HUES48 (cell line): ENCODE data around the gene SCCPDH.
"Not testable (repeated sequence)": the region's sequence is repeated elsewhere in the genome, so short reads cannot be mapped to it uniquely, and the experiment has no call there.

ENCODE experiments used
- H3K27ac ChIP-seq: one replicate; pipeline ENCODE4 v1.7.0; 2013; ENCODE audit warnings: low read depth, low read length, inconsistent platforms
- H3K27me3 ChIP-seq: 2 replicates; pipeline ENCODE4 v1.6.1; 2013; ENCODE audit warnings: mild to moderate bottlenecking, low read length; ENCODE audit not compliant: control insufficient read depth, insufficient read depth
- H3K36me3 ChIP-seq: 2 replicates; pipeline ENCODE4 v1.6.1; 2013; ENCODE audit warnings: low read length; ENCODE audit not compliant: control insufficient read depth, insufficient read depth
- H3K4me1 ChIP-seq: 2 replicates; pipeline ENCODE4 v1.6.1; 2013; ENCODE audit warnings: mild to moderate bottlenecking, low read length; ENCODE audit not compliant: control insufficient read depth, insufficient read depth
- H3K4me3 ChIP-seq: 2 replicates; pipeline ENCODE4 v1.5.1; 2013; ENCODE audit warnings: mild to moderate bottlenecking, low read depth, low read length
- H3K9ac ChIP-seq: 2 replicates; pipeline ENCODE4 v1.6.1; 2013; ENCODE audit warnings: mild to moderate bottlenecking, low read depth, low read length, moderate library complexity
- H3K9me3 ChIP-seq: 2 replicates; pipeline ENCODE4 v1.6.1; 2013; ENCODE audit warnings: low read length; ENCODE audit not compliant: control insufficient read depth, insufficient read depth

SCCPDH gene

GRCh38 chr1:246708166-246708565 is 16.0 kb upstream of the SCCPDH start:
- no peak overlapping the region for H3K4me3 ChIP-seq
- H3K4me1 ChIP-seq, result no peaks in the 10 kb centered on the region
- no peaks in the 10 kb centered on the region for H3K27me3 ChIP-seq
- no peak overlapping the region for H3K9ac ChIP-seq
- H3K36me3 ChIP-seq, result no peaks in the 10 kb centered on the region
- no peaks in the 10 kb centered on the region; the same call in 1 of the 2 replicates for H3K9me3 ChIP-seq
- H3K27ac ChIP-seq, result no peak overlapping the region

DNA sequence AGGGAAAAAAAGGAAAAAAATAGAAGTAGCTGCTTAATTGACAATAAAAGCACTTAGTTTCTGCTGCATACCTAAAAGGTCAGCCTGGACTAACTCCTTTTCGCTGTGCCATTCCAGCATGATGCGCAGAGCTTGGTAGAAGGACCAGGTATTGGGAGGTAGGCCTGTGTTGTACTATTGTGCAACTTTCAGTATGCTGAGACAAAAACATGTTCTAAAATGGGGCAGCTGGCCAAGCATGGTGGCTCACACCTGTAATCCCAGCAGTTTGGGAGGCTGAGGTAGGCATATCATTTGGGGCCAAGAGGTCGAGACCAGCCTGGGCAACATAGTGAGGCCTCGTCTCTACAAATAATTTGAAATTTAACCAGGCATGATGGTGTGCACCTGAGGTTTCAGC is 15.0 kb upstream of the SCCPDH start:
- no peak overlapping the region for H3K27ac ChIP-seq
- H3K9me3 ChIP-seq, result peaks cover 6% of the 10 kb centered on the region
- H3K9ac ChIP-seq, result no peak overlapping the region
- no peaks in the 10 kb centered on the region for H3K36me3 ChIP-seq
- no peaks in the 10 kb centered on the region for H3K27me3 ChIP-seq
- H3K4me3 ChIP-seq, result no peak overlapping the region
- no peaks in the 10 kb centered on the region for H3K4me1 ChIP-seq

DNA sequence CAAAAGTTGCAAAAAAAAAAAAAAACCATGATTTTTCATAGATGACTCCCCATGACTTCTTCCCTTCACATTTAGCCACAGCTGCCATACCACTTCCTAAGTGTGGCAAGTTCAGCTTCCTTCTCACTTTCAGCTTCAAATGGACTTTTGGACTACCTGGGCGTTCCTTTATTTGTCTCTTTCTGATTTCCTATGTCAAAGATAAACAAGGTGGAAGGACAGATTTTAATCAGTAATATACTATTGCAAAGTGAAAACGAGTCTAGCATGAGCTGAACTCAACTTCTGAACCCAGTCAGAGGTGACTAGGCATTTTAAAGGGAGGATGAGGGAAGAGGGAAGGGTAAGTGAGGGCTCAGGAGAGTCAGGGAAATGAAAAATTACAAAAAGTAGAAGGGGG is 14.4 kb upstream of the SCCPDH start:
- H3K36me3 ChIP-seq, result no peaks in the 10 kb centered on the region
- H3K4me3 ChIP-seq, result no peak overlapping the region
- no peak overlapping the region for H3K9ac ChIP-seq
- no peaks in the 10 kb centered on the region for H3K27me3 ChIP-seq
- H3K4me1 ChIP-seq, result no peaks in the 10 kb centered on the region
- peaks cover 6% of the 10 kb centered on the region for H3K9me3 ChIP-seq
- no peak overlapping the region for H3K27ac ChIP-seq

DNA sequence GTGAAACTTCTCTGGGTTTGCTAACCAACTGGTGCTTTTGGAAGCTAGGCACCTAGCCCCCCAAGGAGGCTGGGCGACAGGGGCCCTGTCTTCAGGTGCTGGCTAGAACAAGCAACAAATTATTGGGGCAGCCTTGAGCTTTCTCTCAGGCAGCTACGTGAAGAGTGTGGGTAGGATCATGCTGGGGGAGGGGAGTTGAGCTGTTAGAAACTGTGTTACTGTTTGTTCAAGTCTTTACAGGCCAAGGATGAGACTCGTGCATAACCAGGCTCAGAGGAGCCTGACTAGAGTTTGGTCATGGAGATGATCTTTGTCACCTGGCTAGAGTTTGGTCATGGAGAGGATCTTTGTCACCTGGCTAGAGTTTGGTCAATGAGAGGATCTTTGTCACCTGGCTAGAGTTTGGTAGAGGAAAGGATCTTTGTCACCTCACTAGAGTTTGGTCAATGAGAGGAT is 12.6 kb upstream of the SCCPDH start:
- Histone ChIP-seq H3K9ac (no peak overlapping the region), H3K27ac (no peak overlapping the region), H3K27me3 (no peaks in the 10 kb centered on the region), H3K9me3 (peaks cover 6% of the 10 kb centered on the region), H3K4me1 (no peaks in the 10 kb centered on the region), H3K36me3 (no peaks in the 10 kb centered on the region), H3K4me3 (no peak overlapping the region)

GRCh38 chr1:246712428-246712827 is 11.8 kb upstream of the SCCPDH start:
- not testable (repeated sequence) for H3K27ac ChIP-seq, H3K9me3 ChIP-seq, H3K4me3 ChIP-seq, H3K36me3 ChIP-seq, H3K9ac ChIP-seq, H3K4me1 ChIP-seq, H3K27me3 ChIP-seq

DNA sequence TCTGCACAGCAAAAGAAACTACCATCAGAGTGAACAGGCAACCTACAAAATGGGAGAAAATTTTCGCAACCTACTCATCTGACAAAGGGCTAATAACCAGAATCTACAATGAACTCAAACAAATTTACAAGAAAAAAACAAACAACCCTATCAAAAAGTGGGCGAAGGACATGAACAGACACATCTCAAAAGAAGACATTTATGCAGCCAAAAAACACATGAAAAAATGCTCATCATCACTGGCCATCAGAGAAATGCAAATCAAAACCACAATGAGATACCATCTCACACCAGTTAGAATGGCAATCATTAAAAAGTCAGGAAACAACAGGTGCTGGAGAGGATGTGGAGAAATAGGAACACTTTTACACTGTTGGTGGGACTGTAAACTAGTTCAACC is 4.8 kb upstream of the SCCPDH start:
- H3K36me3 ChIP-seq, H3K4me1 ChIP-seq, H3K27me3 ChIP-seq, H3K27ac ChIP-seq, H3K9ac ChIP-seq, H3K4me3 ChIP-seq, H3K9me3 ChIP-seq: not testable (repeated sequence)

GRCh38 chr1:246720814-246721213 is 3.4 kb upstream of the SCCPDH start:
- not testable (repeated sequence) for H3K9ac ChIP-seq, H3K27ac ChIP-seq, H3K4me1 ChIP-seq, H3K4me3 ChIP-seq, H3K36me3 ChIP-seq, H3K9me3 ChIP-seq, H3K27me3 ChIP-seq

DNA sequence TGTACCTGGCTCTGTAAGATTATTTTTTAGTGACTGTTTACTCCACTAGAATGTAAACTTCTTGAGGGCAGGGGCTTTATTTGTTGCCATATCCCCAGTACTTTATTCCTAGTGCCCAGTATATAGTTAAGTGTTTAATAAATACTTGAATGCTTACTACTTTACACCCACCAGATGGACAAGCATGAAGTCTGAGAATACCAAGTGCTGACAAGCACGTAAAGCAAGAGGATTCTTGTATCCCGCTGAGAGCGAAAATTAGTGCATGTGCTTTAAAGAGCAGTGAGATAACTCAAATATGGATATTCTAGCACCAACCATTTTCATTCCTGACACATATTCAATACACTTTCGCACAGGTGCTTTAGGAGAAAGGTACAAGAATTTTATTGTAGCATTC is 1.5 kb upstream of the SCCPDH start:
- Histone ChIP-seq H3K9ac (no peak overlapping the region), H3K4me1 (peaks cover 4% of the 10 kb centered on the region; the same call in 1 of the 2 replicates), H3K4me3 (no peak overlapping the region), H3K9me3 (no peaks in the 10 kb centered on the region), H3K27ac (no peak overlapping the region), H3K36me3 (peaks cover 11% of the 10 kb centered on the region), H3K27me3 (peaks cover 10% of the 10 kb centered on the region; the same call in 1 of the 2 replicates)

DNA sequence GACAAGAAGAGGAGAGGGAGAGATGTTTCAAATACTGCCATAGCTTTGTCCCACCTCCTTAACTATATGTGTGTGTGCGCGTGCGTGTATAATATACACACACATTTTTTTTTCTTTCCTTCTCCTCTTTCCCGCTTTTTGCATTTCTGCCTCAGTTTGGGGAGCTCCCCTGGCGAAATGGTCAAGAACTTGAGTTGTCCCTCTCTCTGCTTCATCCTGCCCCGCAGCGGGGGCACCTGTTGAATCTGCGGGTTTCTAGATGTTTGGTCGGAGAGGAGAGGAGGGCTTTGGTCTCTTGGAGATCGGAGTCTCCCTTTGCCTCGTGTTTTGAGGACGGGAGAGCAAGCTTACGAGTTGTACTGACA is 504 bp downstream of the SCCPDH start:
- peak overlapping the region; percentile 81 for H3K4me3 ChIP-seq
- H3K36me3 ChIP-seq, result peaks cover 24% of the 10 kb centered on the region
- H3K27ac ChIP-seq, result no peak overlapping the region
- H3K9me3 ChIP-seq, result no peaks in the 10 kb centered on the region
- H3K27me3 ChIP-seq, result peaks cover 10% of the 10 kb centered on the region; the same call in 1 of the 2 replicates
- peaks cover 4% of the 10 kb centered on the region; the same call in 1 of the 2 replicates for H3K4me1 ChIP-seq
- H3K9ac ChIP-seq, result peak overlapping the region; percentile 73

- no peaks in the 10 kb centered on the region for H3K9me3 ChIP-seq
- H3K27me3 ChIP-seq, result peaks cover 10% of the 10 kb centered on the region; the same call in 1 of the 2 replicates
- peak overlapping the region; percentile 81 for H3K4me3 ChIP-seq
- H3K4me1 ChIP-seq, result peaks cover 4% of the 10 kb centered on the region; the same call in 1 of the 2 replicates
- no peak overlapping the region for H3K9ac ChIP-seq
- H3K27ac ChIP-seq, result no peak overlapping the region
- peaks cover 28% of the 10 kb centered on the region for H3K36me3 ChIP-seq
Observed at GRCh38 chr1:246725191-246725590, 982 bp downstream of the SCCPDH start.

DNA sequence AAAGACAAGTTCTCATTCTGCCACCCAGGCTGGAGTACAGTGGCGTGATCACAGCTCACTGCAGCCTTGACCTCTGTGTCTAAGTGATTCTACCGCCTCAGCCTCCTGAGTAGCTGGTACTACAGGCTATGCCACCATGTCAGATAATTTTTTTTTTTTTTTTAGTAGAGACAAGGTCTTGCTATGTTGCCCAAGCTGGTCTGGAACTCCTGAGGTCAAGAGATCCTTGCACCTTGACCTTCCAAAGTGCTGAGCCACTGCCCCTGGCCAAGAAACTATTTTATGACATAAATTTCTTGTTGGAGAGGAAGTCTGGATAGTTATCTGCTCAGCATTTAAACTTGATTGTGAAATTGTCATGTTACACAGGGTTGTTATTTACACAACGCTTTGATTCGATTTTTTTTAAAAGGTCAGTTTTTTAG is 2.1 kb downstream of the SCCPDH start:
- H3K9me3 ChIP-seq, result no peaks in the 10 kb centered on the region
- no peak overlapping the region for H3K27ac ChIP-seq
- no peak overlapping the region for H3K9ac ChIP-seq
- peaks cover 4% of the 10 kb centered on the region; the same call in 1 of the 2 replicates for H3K4me1 ChIP-seq
- H3K27me3 ChIP-seq, result peaks cover 10% of the 10 kb centered on the region; the same call in 1 of the 2 replicates
- H3K4me3 ChIP-seq, result no peak overlapping the region
- H3K36me3 ChIP-seq, result peaks cover 39% of the 10 kb centered on the region

- Histone ChIP-seq H3K36me3 (peaks cover 41% of the 10 kb centered on the region), H3K4me3 (no peak overlapping the region), H3K27me3 (peaks cover 10% of the 10 kb centered on the region; the same call in 1 of the 2 replicates), H3K27ac (no peak overlapping the region), H3K9ac (no peak overlapping the region), H3K4me1 (peaks cover 4% of the 10 kb centered on the region; the same call in 1 of the 2 replicates), H3K9me3 (no peaks in the 10 kb centered on the region)
Observed at GRCh38 chr1:246726881-246727280, 2.7 kb downstream of the SCCPDH start.
